SK-N-SH (cell line): ENCODE data around the gene SEMA3B. TPM values are rescaled to one million over a fixed set of nuclear protein-coding genes. Genes with fewer than 3 reads are reported as not detected.

Experiments used
- CTCF ChIA-PET: fragments of 300-600, 350-600 bp; formaldehyde crosslinking; extraction: SDS; loops from one replicate; lab custom pipeline; 2021; lab: Yijun Ruan, JAX
- POLR2A ChIA-PET: fragments of 350-600 bp; sonication (Branson Sonifier 250); formaldehyde crosslinking; extraction: SDS; loops from one replicate; lab custom pipeline; 2020; ENCODE audit warnings: antibody characterized with exemption, inconsistent platforms; lab: Yijun Ruan, JAX
- DNase-seq: peaks from one replicate; pipeline ENCODE4 v3.0.0; 2012
- H2AFZ ChIP-seq: fragments of 200-600 bp; sonication (generic); 2 replicates; pipeline ENCODE4 v1.8.1; 2016; ENCODE audit warnings: antibody characterized with exemption, mild to moderate bottlenecking, low read depth
- H3F3A ChIP-seq: fragments of 200-600 bp; sonication (generic); replicated peaks from 2 replicates; pipeline ENCODE3; 2016; ENCODE audit warnings: antibody characterized with exemption, mild to moderate bottlenecking; ENCODE audit not compliant: insufficient read depth
- H3K27ac ChIP-seq, 2 experiments: fragments of 200-500 bp in 1 of 2; fragments of 200-600 bp in 1 of 2; sonication (Bioruptor generic) in 1 of 2; sonication (generic), shearing (Covaris generic) in 1 of 2; 2 replicates each; pipeline versions ENCODE4 v1.5.1 to v1.6.1; 2014 to 2016; ENCODE audit warnings: low read depth in 2 of 2, inconsistent platforms in 1 of 2, low read length in 1 of 2, mild to moderate bottlenecking in 1 of 2, mixed read lengths in 1 of 2
- H3K27me3 ChIP-seq: fragments of 200-600 bp; sonication (generic), shearing (Covaris generic); 2 replicates; pipeline ENCODE4 v1.6.1; 2016; ENCODE audit warnings: mixed run types; ENCODE audit not compliant: insufficient read depth
- H3K36me3 ChIP-seq, 2 experiments: fragments of 200-500 bp in 1 of 2; fragments of 200-600 bp in 1 of 2; sonication (Bioruptor generic) in 1 of 2; sonication (generic) in 1 of 2; replicated peaks in 1 of 2; 2 replicates each; pipeline versions ENCODE3 to v1.5.1; 2014 to 2016; ENCODE audit warnings: low read length in 1 of 2, mild to moderate bottlenecking in 1 of 2; ENCODE audit not compliant: insufficient read depth in 2 of 2, control insufficient read depth in 1 of 2
- H3K4me1 ChIP-seq, 2 experiments: fragments of 200-500 bp in 1 of 2; fragments of 200-600 bp in 1 of 2; sonication (Bioruptor generic) in 1 of 2; sonication (generic), shearing (Covaris generic) in 1 of 2; 2 replicates each; pipeline versions ENCODE4 v1.5.1 to v1.6.1; 2014 to 2016; ENCODE audit warnings: low read depth in 1 of 2, low read length in 1 of 2, mixed run types in 1 of 2; ENCODE audit not compliant: insufficient read depth in 2 of 2, control insufficient read depth in 1 of 2
- H3K4me2 ChIP-seq: fragments of 200-600 bp; sonication (generic), shearing (Covaris generic); 2 replicates; pipeline ENCODE4 v1.6.1; 2017; ENCODE audit warnings: mixed run types
- H3K4me3 ChIP-seq, 2 experiments: fragments of 200-500 bp in 1 of 2; fragments of 200-600 bp in 1 of 2; sonication (Bioruptor generic) in 1 of 2; sonication (generic), shearing (Covaris generic) in 1 of 2; 2 replicates each; pipeline versions ENCODE4 v1.5.1 to v1.8.1; 2014 to 2016; ENCODE audit warnings: low read depth in 2 of 2, inconsistent platforms in 1 of 2, low read length in 1 of 2, mild to moderate bottlenecking in 1 of 2, mixed read lengths in 1 of 2, moderate library complexity in 1 of 2
- H3K79me2 ChIP-seq: fragments of 200-600 bp; sonication (generic); 2 replicates; pipeline ENCODE4 v1.8.1; 2017; ENCODE audit warnings: mild to moderate bottlenecking; ENCODE audit not compliant: insufficient read depth
- H3K9ac ChIP-seq: fragments of 200-600 bp; sonication (generic); 2 replicates; pipeline ENCODE4 v1.6.1; 2017; ENCODE audit warnings: mixed run types
- H3K9me2 ChIP-seq: fragments of 200-600 bp; sonication (generic); 2 replicates; pipeline ENCODE4 v1.6.1; 2017; ENCODE audit warnings: mixed run types
- H3K9me3 ChIP-seq: fragments of 200-600 bp; sonication (generic); 2 replicates; pipeline ENCODE4 v1.6.1; 2017; ENCODE audit warnings: mixed run types, mild to moderate bottlenecking, moderate library complexity
- H4K20me1 ChIP-seq: fragments of 200-600 bp; sonication (generic); 2 replicates; pipeline ENCODE4 v1.6.1; 2017; ENCODE audit warnings: mild to moderate bottlenecking, mixed run types; ENCODE audit not compliant: insufficient read depth
- CTCF ChIP-seq: fragments of 200-600 bp; sonication (generic); IDR thresholded peaks from 2 replicates; pipeline ENCODE4 v1.6.1; 2017; ENCODE audit warnings: antibody characterized with exemption, mild to moderate bottlenecking, moderate library complexity
- ELF1 ChIP-seq: IDR thresholded peaks from 2 replicates; pipeline ENCODE4 v1.4.0; 2012
- EP300 ChIP-seq, 2 experiments: IDR thresholded peaks; 2 replicates each; pipeline versions ENCODE4 v1.4.0 to v1.6.1; 2012; ENCODE audit warnings: borderline replicate concordance in 1 of 2, low read depth in 1 of 2, low read length in 1 of 2
- FOXJ3 ChIP-seq: sonication (generic); formaldehyde crosslinking; IDR thresholded peaks from 2 replicates; pipeline ENCODE4 v1.5.1; 2020; ENCODE audit warnings: mild to moderate bottlenecking, missing genetic modification reagents
- FOXM1 ChIP-seq: IDR thresholded peaks from 2 replicates; pipeline ENCODE4 v1.4.0; 2012; ENCODE audit warnings: low read depth, mild to moderate bottlenecking
- GABPA ChIP-seq: IDR thresholded peaks from 2 replicates; pipeline ENCODE4 v1.4.0; 2012; ENCODE audit warnings: low read depth, mild to moderate bottlenecking
- MEF2A ChIP-seq: IDR thresholded peaks from 2 replicates; pipeline ENCODE4 v1.4.0; 2012; ENCODE audit warnings: low read depth, borderline replicate concordance
- NRF1 ChIP-seq: IDR thresholded peaks from 2 replicates; pipeline ENCODE4 v1.6.1; 2012; ENCODE audit warnings: low read depth, mild to moderate bottlenecking, low read length
- PBX3 ChIP-seq: IDR thresholded peaks from 2 replicates; pipeline ENCODE4; 2012
- RAD21 ChIP-seq: IDR thresholded peaks from 2 replicates; pipeline ENCODE4 v1.6.1; 2012; ENCODE audit warnings: mild to moderate bottlenecking, low read length
- REST ChIP-seq: IDR thresholded peaks from 2 replicates; pipeline ENCODE4 v1.6.1; 2012; ENCODE audit warnings: mild to moderate bottlenecking, low read depth, low read length, moderate library complexity
- SIN3A ChIP-seq: IDR thresholded peaks from 2 replicates; pipeline ENCODE4 v1.6.1; 2012; ENCODE audit warnings: low read depth, mild to moderate bottlenecking, low read length, moderate library complexity, borderline replicate concordance
- SMC3 ChIP-seq: IDR thresholded peaks from 2 replicates; pipeline ENCODE4 v1.6.1; 2012; ENCODE audit warnings: low read depth, low read length, improper control_type of control experiment
- TCF12 ChIP-seq: IDR thresholded peaks from 2 replicates; pipeline ENCODE4 v1.4.0; 2012
- USF2 ChIP-seq: fragments of 150-350 bp; IDR thresholded peaks from 2 replicates; pipeline ENCODE4 v1.6.1; 2017; ENCODE audit warnings: antibody characterized with exemption, low read length, low read depth, borderline replicate concordance
- YY1 ChIP-seq: IDR thresholded peaks from 2 replicates; pipeline ENCODE4 v1.4.0; 2012; ENCODE audit warnings: low read depth, mild to moderate bottlenecking
- WGBS: methylation state at CpG from one replicate; pipeline ENCODE4 v1.1.6; 2017; ENCODE audit warnings: low lambda C conversion rate; 5-methylcytosine and 5-hydroxymethylcytosine counted together
- polyA plus RNA-seq, 3 experiments: library from polyadenylated mRNA; depleted of rRNA; stranded (reverse); fragments of >200 nt; gene quantifications; 2 replicates each; pipeline ENCODE4 v1.2.3, GENCODE V29; 2012

The SEMA3B gene
- polyA plus RNA-seq, 1 of the 3 experiments (the other 2 are of a cell fraction), result 14.9 TPM

DNA sequence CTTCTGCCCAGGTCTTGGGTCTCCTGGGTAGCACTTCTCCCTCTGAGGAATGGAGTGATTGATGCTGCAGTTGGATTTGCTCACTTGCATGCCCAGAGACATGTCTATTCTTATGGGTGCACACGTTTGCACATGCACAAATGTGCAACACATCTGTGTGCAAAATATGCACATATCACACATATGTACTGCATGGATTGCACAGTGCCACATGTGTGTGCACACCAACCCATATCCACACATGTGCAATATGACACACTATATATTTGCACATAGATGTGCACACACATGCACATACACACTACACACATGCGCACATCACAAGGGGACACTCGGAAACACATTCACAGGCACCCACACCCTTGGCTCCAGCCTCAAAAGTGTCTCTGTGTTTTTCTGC lies 671 bp upstream of the SEMA3B start (continued):
- no peak for TF ChIP-seq EP300 (IDR thresholded peaks at IDR 0.05; ENCODE audit: borderline replicate concordance in 1 of 2, low read depth in 1 of 2, low read length in 1 of 2)

GRCh38 chr3:50269460-50269859 lies 513 bp downstream of the SEMA3B start:
- Histone ChIP-seq H3K4me2 (no peak overlapping the region), H3K9me2 (no peaks in the 10 kb centered on the region), H3K36me3 (no peaks in the 10 kb centered on the region), H3F3A (peaks cover 23% of the 10 kb centered on the region), H2AFZ (no peak overlapping the region), H3K9ac (no peak overlapping the region), H4K20me1 (no peaks in the 10 kb centered on the region), H3K27ac (no peak overlapping the region), H3K79me2 (no peaks in the 10 kb centered on the region), H3K4me1 (peaks cover 20 to 30% of the 10 kb centered on the region in 2 experiments; a peak in 3 of 4 replicates), H3K4me3 (no peak overlapping the region), H3K27me3 (0 out of 2 replicates have a peak, but pooled peaks cover 4% of the 10 kb centered on the region), H3K9me3 (no peaks in the 10 kb centered on the region)
- ChIA-PET CTCF (interaction anchor here (0.8 to 12.2 kb wide), 5 partner anchors 10 to 78 kb away, joined by 4 to 206 read pairs (median 49); partner anchors contain the start of gene GNAT1), POLR2A (no interaction called here)
- WGBS, result 82% methylated on average over 4 of the region's 4 CpGs
- TF ChIP-seq YY1 (no peak), SMC3 (no peak), TCF12 (no peak), REST (no peak), SIN3A (no peak), PBX3 (no peak), CTCF (no peak), FOXM1 (no peak), MEF2A (no peak), FOXJ3 (CRISPR knock-in tag) (no peak), GABPA (no peak), RAD21 (no peak), NRF1 (no peak), ELF1 (no peak), USF2 (no peak)
- no peak for DNase-seq
